22Rv1 (cell line): ENCODE data around the gene EQTN.

Experiments used
- ZFX ChIP-seq: fragments of 450-650 bp; IDR thresholded peaks from 2 replicates; pipeline ENCODE4 v1.6.1; 2017; ENCODE audit warnings: antibody characterized with exemption, borderline replicate concordance
- TF ChIP-seq, protein P1 (sequence below): fragments of 450-650 bp; IDR thresholded peaks from 2 replicates; pipeline ENCODE4 v1.5.1; 2017; ENCODE audit warnings: mild to moderate bottlenecking

DNA sequence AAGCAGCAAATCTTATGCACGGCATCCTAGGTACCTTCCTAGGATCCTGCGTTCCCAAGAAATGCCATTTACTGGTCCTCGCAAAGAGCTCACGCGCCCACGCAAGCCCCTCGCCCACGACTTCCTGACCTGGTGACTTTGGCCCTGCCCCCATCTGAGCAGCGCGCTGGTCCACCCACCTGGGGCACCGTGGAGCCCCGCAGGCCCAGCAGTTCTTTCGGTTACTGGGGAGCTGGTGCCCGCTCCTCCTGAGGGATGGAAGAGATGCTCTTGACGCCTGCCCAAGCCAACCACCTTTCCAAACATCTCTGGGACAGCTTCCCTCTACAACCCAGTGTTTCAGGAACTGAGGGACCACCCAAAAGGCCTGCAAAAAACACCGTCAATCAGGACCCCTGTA lies 16.7 kb downstream of the EQTN start:
- TF ChIP-seq, protein P1, sequence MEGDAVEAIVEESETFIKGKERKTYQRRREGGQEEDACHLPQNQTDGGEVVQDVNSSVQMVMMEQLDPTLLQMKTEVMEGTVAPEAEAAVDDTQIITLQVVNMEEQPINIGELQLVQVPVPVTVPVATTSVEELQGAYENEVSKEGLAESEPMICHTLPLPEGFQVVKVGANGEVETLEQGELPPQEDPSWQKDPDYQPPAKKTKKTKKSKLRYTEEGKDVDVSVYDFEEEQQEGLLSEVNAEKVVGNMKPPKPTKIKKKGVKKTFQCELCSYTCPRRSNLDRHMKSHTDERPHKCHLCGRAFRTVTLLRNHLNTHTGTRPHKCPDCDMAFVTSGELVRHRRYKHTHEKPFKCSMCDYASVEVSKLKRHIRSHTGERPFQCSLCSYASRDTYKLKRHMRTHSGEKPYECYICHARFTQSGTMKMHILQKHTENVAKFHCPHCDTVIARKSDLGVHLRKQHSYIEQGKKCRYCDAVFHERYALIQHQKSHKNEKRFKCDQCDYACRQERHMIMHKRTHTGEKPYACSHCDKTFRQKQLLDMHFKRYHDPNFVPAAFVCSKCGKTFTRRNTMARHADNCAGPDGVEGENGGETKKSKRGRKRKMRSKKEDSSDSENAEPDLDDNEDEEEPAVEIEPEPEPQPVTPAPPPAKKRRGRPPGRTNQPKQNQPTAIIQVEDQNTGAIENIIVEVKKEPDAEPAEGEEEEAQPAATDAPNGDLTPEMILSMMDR, result no peak
- TF ChIP-seq ZFX, result no peak
